Measurements from ENCODE around the gene PRF1. TPM values are rescaled to one million over a fixed set of nuclear protein-coding genes. Genes with fewer than 3 reads are reported as not detected.
A peak's percentile ranks its signal among the peaks of the same experiment; 100 is the strongest.

PRF1 gene
- total and polyA plus RNA-seq, 11 donors = 0.50 to 19.4 (median 1.0) TPM

- peaks cover 0 to 48% (median 16%) of the 10 kb centered on the region in 12 donors for H3K4me1 ChIP-seq
- 36 to 41% (median 39%) methylated on average over 12 of the region's 12 CpGs for WGBS, 4 donors
Measured at GRCh38 chr10:70575874-70576802, 26.4 kb downstream of the PRF1 start.

GRCh38 chr10:70575486-70575873 is 27.1 kb downstream of the PRF1 start:
- ATAC-seq (peak in 3 of 4 donors; percentile 43 to 51 (median 50)), DNase-seq (peak in 1 of 5 donors; percentile 23)
- intact Hi-C loops (cut with DNase I) = no loop called here
- H3K27ac ChIP-seq = peak overlapping the region in 4 of 12 donors; percentile 13 to 56 (median 34)
- H3K27me3 ChIP-seq = no peaks in the 10 kb centered on the region
- TF ChIP-seq POLR2A (IDR thresholded peaks at IDR 0.05) (no peak), CTCF (IDR thresholded peaks at IDR 0.05) (no peak)
- no peaks in the 10 kb centered on the region for H3K9me3 ChIP-seq
- H3K4me3 ChIP-seq = no peak overlapping the region
- peaks cover 0 to 3% (median 0%) of the 10 kb centered on the region in 9 donors for H3K36me3 ChIP-seq
- peaks cover 0 to 48% (median 16%) of the 10 kb centered on the region in 12 donors for H3K4me1 ChIP-seq
- 10 to 25% (median 22%) methylated on average over 4 of the region's 4 CpGs for WGBS, 4 donors

More at GRCh38 chr10:70575874-70576802, 26.4 kb downstream of the PRF1 start:
- TF ChIP-seq POLR2A (IDR thresholded peaks at IDR 0.05) (no peak), CTCF (IDR thresholded peaks at IDR 0.05) (no peak)
- DNase-seq (peak in 4 of 5 donors; percentile 69 to 80 (median 70)), ATAC-seq (peak; percentile 84 to 90 (median 86))
- Histone ChIP-seq H3K27me3 (no peaks in the 10 kb centered on the region), H3K4me3 (peak overlapping the region in 1 of 12 donors; percentile 2), H3K36me3 (no peaks in the 10 kb centered on the region), H3K27ac (peak overlapping the region in 4 of 12 donors; percentile 17 to 66 (median 44)), H3K9me3 (no peaks in the 10 kb centered on the region)
- intact Hi-C loops (cut with DNase I) = no loop called here

GRCh38 chr10:70573599-70574506 is 28.7 kb downstream of the PRF1 start:
- H3K4me3 ChIP-seq = no peak overlapping the region
- intact Hi-C loops (cut with DNase I) = no loop called here
- H3K36me3 ChIP-seq = peaks cover 0 to 5% (median 0%) of the 10 kb centered on the region in 9 donors
- no peak for ATAC-seq
- no peaks in the 10 kb centered on the region for H3K27me3 ChIP-seq
- no peak overlapping the region for H3K27ac ChIP-seq
- 91 to 97% (median 94%) methylated on average over 11 of the region's 11 CpGs for WGBS, 4 donors
- peaks cover 0 to 36% (median 16%) of the 10 kb centered on the region in 12 donors for H3K4me1 ChIP-seq
- no peak for TF ChIP-seq CTCF (IDR thresholded peaks at IDR 0.05)
- TF ChIP-seq POLR2A (IDR thresholded peaks at IDR 0.05) = no peak
- DNase-seq = peak in 1 of 5 donors; percentile 11
- H3K9me3 ChIP-seq = no peaks in the 10 kb centered on the region
